Gastrocnemius medialis (tissue), 4 donors: Measurements from ENCODE around the gene IGSF1.

Source experiments
- CTCF ChIP-seq, 5 experiments: fragments of 450-650 bp in 3 of 5; fragments of 200-600 bp in 2 of 5; sonication (generic) in 2 of 5; IDR thresholded peaks in 4 of 5; conservative IDR thresholded peaks in 1 of 5; 1 replicate in 4 of 5; 2 replicates in 1 of 5; pipeline ENCODE4 v1.5.1; 2016 to 2019; ENCODE audit warnings: antibody characterized with exemption in 5 of 5, mild to moderate bottlenecking in 3 of 5, moderate library complexity in 3 of 5
- POLR2A ChIP-seq, 2 donors: fragments of 450-650 bp; IDR thresholded peaks; one replicate each; pipeline ENCODE4 v1.6.1; 2017; ENCODE audit warnings: antibody characterized with exemption in 2 of 2, mild to moderate bottlenecking in 2 of 2, moderate library complexity in 2 of 2

GRCh38 chrX:131270080-131270479 lies 19.0 kb downstream of the IGSF1 start:
- no peak for TF ChIP-seq CTCF (IDR thresholded peaks at IDR 0.05 in 4 of 5, conservative IDR thresholded peaks at IDR 0.05 in 1 of 5)
- no peak for TF ChIP-seq POLR2A (IDR thresholded peaks at IDR 0.05)
